Measurements from ENCODE around the gene SNRNP70.

The SNRNP70 gene

DNA sequence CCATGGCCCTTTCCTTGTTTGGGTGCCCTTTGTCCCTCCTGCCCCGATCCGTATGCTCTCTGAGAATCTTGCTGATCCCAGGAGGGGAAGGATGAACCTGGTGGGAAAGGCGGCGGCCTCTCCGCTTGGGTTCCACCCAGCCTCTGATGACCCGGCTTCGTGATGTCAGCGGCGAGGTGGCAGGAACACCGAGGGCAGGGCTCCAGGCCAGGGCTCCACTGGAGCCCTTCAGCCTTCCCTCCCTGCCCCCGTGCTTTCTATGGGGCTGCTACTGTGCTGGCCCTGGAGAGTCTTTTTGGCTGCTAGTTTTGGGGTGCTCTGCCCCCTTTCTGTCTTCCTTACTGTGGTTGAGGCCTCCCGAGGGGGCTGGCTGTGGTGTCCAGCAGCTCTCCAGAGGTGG lies 17.1 kb downstream of the SNRNP70 start:
- DNase-seq = no peak

DNA sequence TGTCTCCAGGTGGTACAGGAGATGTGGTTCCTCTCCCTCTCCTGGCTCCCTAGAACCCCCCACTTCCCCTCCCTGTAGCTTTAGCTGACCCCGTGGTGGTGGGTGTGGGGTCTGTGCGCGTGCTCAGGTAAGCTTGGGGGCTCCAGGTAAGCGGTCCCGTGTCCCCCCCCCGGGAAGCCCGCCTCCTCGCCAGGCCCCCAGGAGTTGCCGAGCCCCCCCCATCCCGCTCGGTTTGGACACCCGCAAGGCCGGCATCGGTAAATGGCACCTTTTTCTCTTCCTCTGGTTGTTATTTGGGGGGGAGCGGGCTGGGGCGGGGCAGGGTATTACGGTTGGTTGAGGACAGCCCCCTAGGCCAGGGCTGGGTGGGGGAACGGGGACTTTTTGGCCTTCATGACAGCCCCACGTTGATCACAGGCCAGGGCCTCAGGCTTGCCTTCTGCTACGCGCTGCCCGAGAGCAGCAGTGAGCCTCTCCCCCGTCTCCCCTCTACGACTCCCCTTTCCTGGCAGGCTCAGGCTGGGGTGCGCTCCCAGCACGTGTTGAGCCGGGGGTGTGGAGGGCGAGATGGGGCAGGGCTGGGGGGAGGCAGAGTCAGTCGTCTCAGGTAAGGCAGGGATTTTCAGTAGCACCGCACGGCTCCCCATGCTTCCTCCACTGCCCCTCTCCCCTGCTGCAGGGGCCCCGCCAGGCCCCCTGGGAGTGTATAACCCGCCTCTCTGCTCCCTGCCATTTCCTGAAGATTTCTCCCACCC lies 18.3 kb downstream of the SNRNP70 start:
- DNase-seq = no peak

DNA sequence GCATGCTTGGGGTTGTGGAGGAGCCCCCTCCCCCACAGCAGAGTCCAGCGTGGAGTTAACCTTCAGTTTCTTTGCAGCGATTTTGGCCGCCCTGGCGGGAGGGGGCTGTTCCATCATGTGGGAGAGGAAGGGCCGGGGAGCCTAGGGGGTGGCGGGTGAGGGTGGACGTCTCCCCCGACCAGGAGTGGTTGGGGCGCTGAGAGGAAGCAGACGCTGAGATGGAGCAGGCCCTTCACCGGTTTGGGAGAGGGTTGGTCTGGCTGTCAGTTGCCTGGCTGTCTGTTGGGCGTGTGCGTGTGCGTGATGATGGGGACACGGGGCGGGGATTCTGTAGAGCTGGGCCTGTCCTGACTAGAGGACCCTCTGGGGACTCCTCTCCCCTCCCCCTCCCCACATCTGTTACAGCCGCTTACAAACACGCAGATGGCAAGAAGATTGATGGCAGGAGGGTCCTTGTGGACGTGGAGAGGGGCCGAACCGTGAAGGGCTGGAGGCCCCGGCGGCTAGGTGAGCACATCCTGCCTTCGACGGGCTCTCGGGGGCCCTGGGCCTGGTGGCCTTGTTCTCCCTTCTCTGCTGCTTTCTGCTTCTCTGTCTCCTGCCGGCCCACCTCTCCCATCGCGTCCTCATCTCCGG lies 19.1 kb downstream of the SNRNP70 start:
- DNase-seq = no peak

DNA sequence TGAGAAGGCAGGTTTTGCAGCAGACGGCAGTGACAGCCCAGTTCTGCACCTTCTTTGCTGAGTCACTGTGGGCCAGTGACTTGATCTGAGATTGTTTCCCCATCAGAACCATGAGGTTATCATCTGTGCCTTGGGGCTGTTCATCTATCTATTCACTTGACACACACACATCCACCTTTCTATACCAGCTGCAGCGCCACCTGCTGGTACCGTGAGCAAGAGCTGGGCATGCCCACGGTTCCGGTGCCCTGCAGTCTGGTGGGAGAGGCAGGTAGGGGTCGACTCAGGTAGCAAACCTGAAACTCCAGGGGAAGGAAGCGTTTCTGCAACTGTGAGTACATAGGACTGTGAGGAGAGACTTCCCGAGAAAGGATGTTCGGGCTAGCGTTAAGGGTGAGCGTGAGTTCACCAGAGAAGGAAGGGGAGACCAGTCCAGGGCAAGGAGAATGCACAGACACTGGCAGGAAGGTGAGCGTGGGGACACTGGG lies 21.4 kb downstream of the SNRNP70 start:
- peak; percentile 42 for DNase-seq

DNA sequence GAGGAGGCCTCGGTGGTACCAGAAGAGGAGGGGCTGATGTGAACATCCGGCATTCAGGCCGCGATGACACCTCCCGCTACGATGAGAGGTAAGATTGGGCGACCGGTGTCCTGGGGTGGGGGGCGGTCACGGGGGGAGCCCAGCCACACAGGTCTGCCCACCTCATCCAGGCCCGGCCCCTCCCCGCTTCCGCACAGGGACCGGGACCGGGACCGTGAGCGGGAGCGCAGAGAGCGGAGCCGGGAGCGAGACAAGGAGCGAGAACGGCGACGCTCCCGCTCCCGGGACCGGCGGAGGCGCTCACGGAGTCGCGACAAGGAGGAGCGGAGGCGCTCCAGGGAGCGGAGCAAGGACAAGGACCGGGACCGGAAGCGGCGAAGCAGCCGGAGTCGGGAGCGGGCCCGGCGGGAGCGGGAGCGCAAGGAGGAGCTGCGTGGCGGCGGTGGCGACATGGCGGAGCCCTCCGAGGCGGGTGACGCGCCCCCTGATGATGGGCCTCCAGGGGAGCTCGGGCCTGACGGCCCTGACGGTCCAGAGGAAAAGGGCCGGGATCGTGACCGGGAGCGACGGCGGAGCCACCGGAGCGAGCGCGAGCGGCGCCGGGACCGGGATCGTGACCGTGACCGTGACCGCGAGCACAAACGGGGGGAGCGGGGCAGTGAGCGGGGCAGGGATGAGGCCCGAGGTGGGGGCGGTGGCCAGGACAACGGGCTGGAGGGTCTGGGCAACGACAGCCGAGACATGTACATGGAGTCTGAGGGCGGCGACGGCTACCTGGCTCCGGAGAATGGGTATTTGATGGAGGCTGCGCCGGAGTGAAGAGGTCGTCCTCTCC lies 22.6 kb downstream of the SNRNP70 start:
- no peak for DNase-seq

DNA sequence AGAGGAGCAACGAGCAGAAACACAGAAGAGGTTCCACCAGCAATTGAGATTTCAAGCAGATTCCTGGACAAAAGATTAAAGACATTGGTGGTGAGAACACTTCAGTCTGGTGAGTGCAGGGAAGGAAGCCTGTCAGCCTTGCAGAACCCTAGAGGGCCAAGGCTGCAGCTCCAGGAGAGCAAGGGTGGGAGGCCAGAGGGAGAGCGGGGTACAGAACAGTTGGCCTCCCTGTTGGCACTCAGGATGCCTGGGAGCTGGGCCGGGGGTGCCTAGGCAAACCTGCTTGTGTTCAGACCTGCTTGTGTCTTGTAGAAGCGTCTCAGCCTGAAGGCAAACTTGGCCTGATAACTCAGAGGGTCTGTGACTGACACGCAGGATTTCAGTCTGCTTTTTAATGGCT lies 23.8 kb downstream of the SNRNP70 start:
- DNase-seq = no peak

DNA sequence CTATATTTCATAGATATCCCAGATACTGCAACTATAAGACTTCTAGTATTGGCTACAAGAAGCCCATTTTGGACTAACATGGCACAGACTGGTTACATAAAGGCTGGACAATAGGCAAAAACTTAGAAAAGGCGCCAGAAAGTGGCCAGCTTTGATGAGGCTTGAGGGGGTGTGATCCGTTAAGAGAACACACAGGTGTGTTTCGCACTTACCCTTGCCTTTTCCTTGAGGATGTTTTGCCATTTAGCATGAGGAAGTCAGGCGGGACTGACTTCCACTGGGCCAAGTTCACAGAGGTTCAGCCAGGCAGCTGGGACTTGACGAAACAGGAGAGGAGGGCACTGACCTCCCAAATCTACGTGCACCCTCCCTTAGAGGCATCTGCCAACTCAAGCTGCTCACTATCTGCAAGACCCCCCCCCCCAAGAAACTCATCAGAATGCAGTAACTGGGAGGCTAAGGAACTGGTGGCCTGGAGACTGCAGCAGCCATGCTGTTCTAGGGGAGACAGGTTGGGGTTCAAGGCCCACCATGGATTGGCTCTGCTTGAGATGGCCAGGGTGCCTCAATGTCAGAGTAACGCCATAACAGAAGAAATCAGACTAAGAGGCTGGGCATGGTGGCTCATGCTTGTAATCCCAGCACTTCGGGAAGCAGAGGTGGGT lies 24.4 kb downstream of the SNRNP70 start:
- DNase-seq = no peak

DNA sequence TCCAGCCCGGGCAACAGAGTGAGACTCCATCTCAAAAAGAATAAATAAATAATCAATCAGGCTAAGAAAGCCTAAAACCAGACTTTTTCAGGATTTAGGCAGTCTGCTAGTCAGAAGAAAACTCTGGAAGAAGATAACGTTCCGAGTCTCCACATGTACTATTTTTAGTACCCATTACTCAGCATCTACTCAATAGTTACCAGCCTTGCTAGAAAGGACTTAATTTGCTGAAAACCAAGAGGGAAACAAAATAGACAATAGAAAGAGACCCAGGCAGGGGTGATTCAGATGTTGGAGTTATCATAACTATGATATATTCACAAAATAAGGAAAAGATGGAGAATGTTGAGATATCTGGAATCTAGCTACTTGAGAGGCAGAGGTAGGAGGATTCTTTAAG lies 25.3 kb downstream of the SNRNP70 start:
- no peak for DNase-seq

DNA sequence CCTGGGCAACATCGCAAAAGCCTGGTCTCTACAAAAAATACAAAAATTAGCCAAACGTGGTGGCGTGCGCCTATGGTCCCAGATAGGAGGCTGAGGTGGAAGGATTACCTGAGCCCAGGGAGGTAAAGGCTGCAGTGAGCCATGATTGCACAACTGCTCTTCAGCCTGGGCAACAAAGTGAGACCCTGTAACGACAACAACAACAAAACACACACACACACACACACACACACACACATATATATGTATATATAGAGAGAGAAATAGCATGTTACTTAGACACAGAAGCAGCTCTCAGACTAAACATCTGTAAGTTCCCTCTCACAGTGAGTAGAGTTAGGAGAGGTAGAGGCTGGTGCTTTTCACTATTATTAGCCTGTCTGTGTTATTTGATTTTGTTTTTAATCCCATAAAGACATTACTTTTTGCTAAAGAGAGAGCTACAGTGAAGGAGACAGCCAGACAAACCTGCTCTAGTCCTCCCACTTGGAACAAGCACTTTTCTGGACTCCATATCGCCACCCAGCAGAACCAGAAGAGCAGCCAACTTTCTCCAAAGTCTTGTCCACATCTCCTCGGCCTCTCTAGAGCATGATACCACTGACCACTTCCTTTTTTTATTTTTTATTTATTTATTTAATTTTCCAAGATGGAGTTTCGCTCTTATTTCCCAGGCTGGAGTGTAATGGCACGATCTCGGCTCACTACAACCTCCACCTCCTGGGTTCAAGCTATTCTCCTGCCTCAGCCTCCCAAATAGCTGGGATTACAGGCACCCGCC lies 26.2 kb downstream of the SNRNP70 start:
- DNase-seq = no peak

DNA sequence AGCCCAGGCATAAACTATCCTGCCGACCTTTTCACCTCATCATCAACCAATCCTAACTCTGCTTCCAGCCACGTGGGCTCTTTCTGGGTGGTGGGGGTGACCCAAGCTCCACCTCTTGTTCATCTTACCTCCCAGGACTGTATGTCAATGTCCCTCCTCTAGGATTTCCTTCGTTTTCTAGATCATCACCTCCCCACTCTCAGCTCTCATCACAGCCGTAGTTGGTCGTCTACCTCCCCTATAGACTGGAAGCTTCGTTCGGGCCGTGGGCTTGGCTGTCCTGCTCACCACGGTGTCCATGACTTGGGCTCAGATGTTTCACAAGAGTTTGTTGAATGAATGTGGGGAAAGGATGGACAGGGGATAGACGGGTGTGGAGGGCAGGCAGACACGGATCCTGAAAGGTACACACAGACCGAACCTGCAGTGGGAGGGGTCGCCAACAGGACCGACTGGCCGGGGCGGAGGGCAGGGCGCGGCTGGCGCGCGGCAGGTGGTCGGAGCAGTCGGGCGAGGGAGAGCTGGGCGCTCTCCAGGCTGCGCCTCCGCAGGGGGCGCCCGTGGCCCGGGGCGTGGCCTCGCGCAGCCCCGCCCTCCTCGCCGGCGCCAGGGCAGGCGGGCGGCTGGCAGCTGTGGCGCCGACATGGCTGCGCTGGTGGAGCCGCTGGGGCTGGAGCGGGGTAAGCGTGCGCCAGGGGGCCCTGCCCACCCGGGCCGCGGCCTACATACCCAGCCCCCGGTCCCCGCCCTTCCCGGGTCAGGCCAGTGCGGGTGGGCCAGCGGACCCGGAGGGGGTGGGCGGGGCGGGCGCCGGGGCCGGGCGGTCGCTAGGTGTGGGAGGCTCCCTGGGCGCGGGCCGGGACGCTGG lies 28.7 kb downstream of the SNRNP70 start, which contains the start of gene LIN7B:
Gene LIN7B, plus strand, starts transcription at position 609 of the 868 bp plus-strand sequence. Its CDS starts 35 bp downstream, at position 644.
- DNase-seq = peak; percentile 68

DNA sequence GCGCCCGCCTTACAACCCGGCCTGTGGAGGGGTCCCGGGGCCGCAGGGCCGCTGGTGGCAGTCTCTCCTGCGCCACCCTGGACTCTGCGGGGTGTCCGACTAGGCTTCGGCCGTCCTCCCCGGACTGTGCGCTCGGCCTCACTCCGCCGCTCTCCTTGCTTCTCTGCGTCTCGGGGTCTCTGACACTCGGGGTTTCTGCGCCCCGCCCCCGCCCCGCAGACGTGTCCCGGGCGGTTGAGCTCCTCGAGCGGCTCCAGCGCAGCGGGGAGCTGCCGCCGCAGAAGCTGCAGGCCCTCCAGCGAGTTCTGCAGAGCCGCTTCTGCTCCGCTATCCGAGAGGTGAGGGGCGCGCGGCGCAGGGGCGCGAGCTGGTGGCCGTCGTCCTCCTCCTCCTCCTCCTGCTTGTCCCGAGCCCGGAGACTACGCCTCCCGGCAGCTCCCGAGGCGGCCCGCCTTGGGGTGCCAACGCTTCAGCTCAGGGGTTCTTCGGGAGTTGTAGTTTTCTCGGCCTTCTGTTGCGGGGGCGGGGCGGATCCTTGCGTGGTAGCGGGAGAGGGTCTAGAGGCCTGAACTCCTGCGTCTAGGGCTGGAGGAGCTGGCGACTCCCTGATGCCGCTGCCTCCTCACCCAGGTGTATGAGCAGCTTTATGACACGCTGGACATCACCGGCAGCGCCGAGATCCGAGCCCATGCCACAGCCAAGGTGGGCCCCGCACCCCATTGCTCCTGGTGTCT lies 29.5 kb downstream of the SNRNP70 start:
- no peak for DNase-seq

DNA sequence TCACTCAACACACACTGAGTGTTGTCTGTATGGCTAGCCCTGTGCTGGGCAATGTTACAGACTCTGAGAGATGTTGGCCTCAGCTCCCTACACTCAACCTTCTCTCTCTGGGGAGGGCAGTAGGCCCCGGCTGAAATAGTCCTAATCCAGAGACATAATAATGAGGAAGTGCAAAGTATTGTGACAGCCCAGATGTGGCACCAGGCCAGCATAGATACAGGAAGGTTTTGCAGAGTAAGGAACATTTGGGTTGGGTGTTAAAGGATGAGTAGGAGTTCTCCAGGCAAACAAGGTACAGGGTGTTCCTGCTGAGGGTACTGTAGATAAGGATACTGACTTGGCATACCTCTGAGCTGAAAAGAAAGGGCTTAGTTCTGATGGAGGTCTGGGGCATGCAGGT lies 31.3 kb downstream of the SNRNP70 start:
- DNase-seq = no peak

DNA sequence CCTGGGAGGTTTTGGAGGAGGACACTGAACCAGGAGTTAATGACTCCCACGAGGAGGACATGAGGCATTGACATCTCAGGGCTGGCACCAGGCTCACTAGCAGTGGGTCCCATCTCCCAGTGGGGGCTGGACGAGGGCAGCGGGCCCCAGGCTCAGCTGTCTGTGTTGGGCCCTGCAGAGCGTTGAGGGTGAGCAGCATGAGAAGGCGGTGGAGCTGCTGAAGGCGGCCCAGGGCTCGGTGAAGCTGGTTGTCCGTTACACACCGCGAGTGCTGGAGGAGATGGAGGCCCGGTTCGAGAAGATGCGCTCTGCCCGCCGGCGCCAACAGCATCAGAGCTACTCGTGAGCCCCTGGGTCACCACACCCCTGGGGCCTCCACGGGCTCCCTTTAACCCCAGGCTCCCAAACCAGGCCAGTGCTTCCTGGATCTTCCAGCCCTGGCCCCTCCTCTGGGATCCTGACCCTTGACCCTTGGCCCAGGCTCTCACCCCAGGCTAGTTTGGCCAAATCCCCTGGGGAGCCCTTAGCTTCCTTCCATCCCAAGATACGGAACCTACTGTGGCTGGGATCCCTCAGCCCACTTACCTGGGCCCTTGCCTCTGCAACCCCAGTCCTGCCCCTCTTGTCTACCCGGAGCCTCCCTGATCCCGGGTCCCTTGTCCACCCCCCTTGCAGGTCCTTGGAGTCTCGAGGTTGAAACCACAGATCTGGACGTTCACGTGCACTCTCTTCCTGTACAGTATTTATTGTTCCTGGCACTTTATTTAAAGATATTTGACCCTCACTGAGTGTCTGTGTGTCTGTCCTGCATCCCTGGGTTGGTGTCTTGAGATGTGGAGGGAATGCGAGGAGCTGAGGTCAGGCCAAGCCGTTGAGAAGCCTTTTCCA lies 32.7 kb downstream of the SNRNP70 start:
- DNase-seq = no peak

DNA sequence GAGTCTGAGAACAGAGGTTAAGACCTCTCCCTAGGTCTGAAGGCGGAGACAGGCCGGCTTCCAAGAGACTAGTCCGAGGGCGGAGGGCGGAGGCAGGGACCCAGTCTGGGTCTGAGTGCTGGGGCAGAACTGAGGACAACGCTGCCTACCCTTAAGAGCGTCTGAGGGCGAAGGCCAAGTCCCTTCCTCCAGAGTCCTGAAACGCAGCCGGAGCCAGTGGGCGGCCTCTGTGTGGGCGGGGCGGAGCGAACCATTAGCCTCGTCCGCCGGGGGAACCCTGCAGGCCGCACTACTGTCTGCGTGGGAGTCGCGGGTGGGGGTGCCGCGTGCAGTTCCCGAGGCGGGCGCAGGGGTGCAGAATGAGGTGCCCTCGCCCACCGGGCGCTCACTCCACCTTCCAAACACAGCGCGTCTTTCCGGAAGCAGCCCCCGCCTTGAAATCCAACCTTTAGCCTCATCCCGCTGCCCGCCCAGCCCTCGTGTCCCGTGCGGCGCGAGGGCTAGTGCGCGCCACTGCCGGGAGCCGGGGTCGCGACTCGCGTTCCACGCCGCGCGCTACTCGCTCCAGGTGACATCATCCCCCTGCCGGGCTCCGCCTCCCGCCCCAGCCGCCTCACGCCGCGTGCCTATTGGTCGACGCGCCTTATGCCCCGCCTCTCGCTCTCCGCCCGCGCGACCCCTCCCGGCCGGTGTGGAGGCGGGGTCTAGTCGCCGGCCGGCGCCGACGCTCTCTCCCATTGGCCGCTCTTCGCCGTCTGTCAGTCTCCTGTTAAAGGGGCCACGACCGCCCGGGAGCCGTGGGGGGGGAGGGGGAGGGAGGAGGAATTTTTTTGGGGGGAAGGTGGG lies 33.5 kb downstream of the SNRNP70 start, which contains the start of gene C19orf73:
Gene C19orf73, minus strand, starts transcription at position 579 of the 846 bp plus-strand sequence. Its CDS starts 121 bp downstream, at position 458.
- DNase-seq = peak; percentile 92

DNA sequence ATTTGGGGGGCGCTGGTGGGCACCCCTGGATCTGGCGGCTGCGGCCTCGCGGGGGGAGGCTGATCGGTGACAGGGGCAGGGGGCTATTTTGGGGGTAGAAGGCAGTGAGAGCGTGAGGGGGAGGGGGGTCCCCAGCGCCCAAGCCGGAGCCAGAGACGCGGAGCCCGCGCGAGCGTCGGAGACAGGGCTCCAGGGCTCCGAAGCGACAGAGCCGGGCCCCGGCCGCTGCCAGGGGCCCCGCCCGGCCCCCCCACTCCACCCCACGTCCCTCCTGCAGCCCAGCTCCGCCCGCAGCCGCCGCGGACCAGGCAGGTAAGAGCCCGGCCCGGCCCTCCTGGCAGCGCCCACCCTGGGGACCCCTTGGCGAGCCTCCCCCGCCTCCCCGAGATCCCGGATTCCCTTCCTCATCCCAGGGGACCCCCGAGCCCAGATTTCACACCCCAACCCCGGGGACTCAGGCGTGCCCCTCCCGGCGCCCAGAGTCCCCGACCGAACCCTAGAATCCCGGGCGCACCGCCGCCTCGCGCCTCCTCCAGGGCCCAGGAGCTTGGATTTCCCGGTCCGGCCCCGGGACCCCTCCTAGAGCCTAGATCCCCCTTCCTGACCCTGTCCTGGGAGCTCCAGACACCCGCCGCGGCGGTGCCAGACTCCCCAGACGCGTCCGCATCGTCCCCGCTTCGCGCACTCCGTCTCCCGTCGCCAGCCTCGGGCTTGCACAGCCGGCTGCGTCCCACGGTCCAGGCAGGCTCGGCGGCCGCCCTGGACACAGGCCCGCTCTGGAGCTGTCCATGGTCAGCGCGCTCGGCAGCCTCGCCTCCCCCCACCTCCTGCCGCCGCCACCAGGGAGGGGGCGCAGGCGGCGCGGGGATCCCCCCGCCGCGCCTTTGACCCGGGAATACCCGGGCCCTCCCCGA lies 34.4 kb downstream of the SNRNP70 start, which contains the start of gene PPFIA3:
Gene PPFIA3, plus strand, starts transcription at position 134 of the 914 bp plus-strand sequence. CDS start 8,330 bp downstream, outside the sequence.
- no peak for DNase-seq

DNA sequence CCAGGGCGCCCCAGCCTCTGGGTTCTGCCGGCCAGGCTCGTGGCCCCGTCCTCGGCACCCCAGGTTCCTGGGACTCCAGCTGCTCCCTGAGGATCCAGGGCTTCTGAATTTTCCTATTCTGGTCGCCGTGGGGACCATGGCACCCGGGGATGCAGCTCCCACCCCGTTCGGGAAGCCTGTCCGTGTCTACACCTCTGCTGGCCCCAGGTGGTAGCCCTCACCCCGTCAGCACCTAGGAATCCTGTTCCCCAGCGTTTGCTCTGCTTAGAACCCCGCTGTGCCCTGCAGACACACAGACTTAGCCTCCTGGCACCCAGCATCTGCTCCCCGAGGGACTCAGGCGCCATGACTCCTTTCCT lies 35.1 kb downstream of the SNRNP70 start:
- DNase-seq = no peak

DNA sequence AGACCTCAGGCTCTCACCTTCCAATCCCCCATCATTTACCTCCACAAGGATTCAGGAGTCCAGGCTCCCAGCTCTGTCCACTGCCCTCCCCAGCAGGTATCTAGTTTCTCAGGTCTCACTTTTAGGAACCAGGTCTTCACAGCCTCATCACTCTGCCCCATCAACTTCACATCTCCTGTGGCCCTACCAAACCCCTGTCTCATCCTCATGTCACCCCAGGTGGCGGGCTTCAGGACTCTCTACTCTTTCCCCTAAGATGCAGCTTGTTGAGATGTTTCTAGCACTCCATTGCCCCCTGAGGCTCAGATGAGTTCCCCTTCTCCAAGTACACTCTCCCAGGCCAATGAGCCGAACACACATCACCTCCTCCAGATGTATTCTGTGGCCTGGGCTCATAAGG lies 35.6 kb downstream of the SNRNP70 start:
- DNase-seq = no peak

All from NCI-H510A treated with DMSO at 0.1 percent for 48 hours (cell line).